IMR-90 (cell line): ENCODE data around the gene COX14. TPM values are rescaled to one million over a fixed set of nuclear protein-coding genes. Genes with fewer than 3 reads are reported as not detected.

Experiments
- ATAC-seq: fragments of 200-7000 bp; cut with Tn5 transposase; 2 replicates; pipeline ENCODE4 v1.9.1; 2020; ENCODE audit warnings: low read depth, mild to moderate bottlenecking, moderate library complexity
- BruUV-seq: library from RNA; stranded (reverse); fragments of 400-500 nt; replicated peaks from 2 replicates; lab custom pipeline; 2021; lab: Mats Ljungman, UMichigan
- CTCF ChIA-PET: fragments of 300-600 bp; formaldehyde crosslinking; extraction: SDS; loops from one replicate; lab custom pipeline; 2021; ENCODE audit warnings: antibody characterized with exemption; lab: Yijun Ruan, JAX
- POLR2A ChIA-PET: fragments of 300-600 bp; sonication (Branson Sonifier 250); formaldehyde crosslinking; loops from one replicate; lab custom pipeline; 2022; ENCODE audit warnings: antibody characterized with exemption; ENCODE audit not compliant: unreplicated experiment; lab: Charles Lee
- DNase-seq: peaks from one replicate; pipeline ENCODE4 v3.0.0; 2013
- H2AFZ ChIP-seq: replicated peaks from 2 replicates; pipeline ENCODE3; 2013; ENCODE audit warnings: low read length, mild to moderate bottlenecking; ENCODE audit not compliant: poor library complexity
- H2AK5ac ChIP-seq: 2 replicates; pipeline ENCODE4 v1.6.1; 2013; ENCODE audit warnings: low read depth, low read length, inconsistent platforms
- H2AK9ac ChIP-seq: replicated peaks from 2 replicates; pipeline ENCODE3; 2013; ENCODE audit warnings: mild to moderate bottlenecking, low read depth, low read length, moderate library complexity; ENCODE audit not compliant: poor library complexity
- H2BK120ac ChIP-seq: 2 replicates; pipeline ENCODE4 v1.6.1; 2013; ENCODE audit warnings: low read depth, low read length, inconsistent platforms
- H2BK15ac ChIP-seq: 3 replicates; pipeline ENCODE4 v1.6.1; 2013; ENCODE audit warnings: low read depth, low read length, inconsistent platforms
- H2BK20ac ChIP-seq: 2 replicates; pipeline ENCODE4 v1.6.1; 2013; ENCODE audit warnings: low read depth, mild to moderate bottlenecking, inconsistent platforms, low read length, moderate library complexity
- H2BK5ac ChIP-seq: 2 replicates; pipeline ENCODE4 v1.6.1; 2013; ENCODE audit warnings: mild to moderate bottlenecking, low read depth, low read length, inconsistent platforms; ENCODE audit not compliant: poor library complexity, severe bottlenecking
- H3K14ac ChIP-seq: replicated peaks from 2 replicates; pipeline ENCODE4 v1.6.1; 2013; ENCODE audit warnings: low read depth, low read length, inconsistent platforms
- H3K18ac ChIP-seq: 2 replicates; pipeline ENCODE4 v1.6.1; 2013; ENCODE audit warnings: low read depth, low read length, control low read depth
- H3K23ac ChIP-seq: 2 replicates; pipeline ENCODE4 v1.6.1; 2013; ENCODE audit warnings: low read depth, low read length, inconsistent platforms
- H3K27ac ChIP-seq: 2 replicates; pipeline ENCODE4 v1.5.1; 2013; ENCODE audit warnings: mild to moderate bottlenecking, control low read depth, low read length; ENCODE audit not compliant: insufficient read depth
- H3K27me3 ChIP-seq: 2 replicates; pipeline ENCODE4 v1.6.1; 2013; ENCODE audit warnings: low read length; ENCODE audit not compliant: control insufficient read depth, insufficient read depth
- H3K36me3 ChIP-seq: 2 replicates; pipeline ENCODE4 v1.6.1; 2013; ENCODE audit warnings: low read length, mixed read lengths; ENCODE audit not compliant: control insufficient read depth, insufficient read depth
- H3K4ac ChIP-seq: 2 replicates; pipeline ENCODE4 v1.6.1; 2013; ENCODE audit warnings: low read depth, low read length, inconsistent platforms
- H3K4me1 ChIP-seq: 2 replicates; pipeline ENCODE4 v1.6.1; 2013; ENCODE audit warnings: low read length, mixed read lengths; ENCODE audit not compliant: control insufficient read depth, insufficient read depth
- H3K4me2 ChIP-seq: 2 replicates; pipeline ENCODE4 v1.6.1; 2013; ENCODE audit warnings: low read depth, mild to moderate bottlenecking, control low read depth, low read length, moderate library complexity
- H3K4me3 ChIP-seq: 2 replicates; pipeline ENCODE4 v1.5.1; 2013; ENCODE audit warnings: low read depth, mild to moderate bottlenecking, control low read depth, low read length, moderate library complexity; ENCODE audit not compliant: insufficient read depth
- H3K56ac ChIP-seq: 2 replicates; pipeline ENCODE4 v1.6.1; 2013; ENCODE audit warnings: low read length, inconsistent platforms; ENCODE audit not compliant: insufficient read depth; ENCODE audit errors: extremely low read depth
- H3K79me1 ChIP-seq, 2 experiments: 2 replicates each; pipeline ENCODE4 v1.6.1; 2013; ENCODE audit warnings: low read length in 2 of 2, inconsistent platforms in 1 of 2, low read depth in 1 of 2
- H3K9ac ChIP-seq: 2 replicates; pipeline ENCODE4 v1.6.1; 2013; ENCODE audit warnings: low read depth, low read length, control low read depth
- H3K9me1 ChIP-seq: 2 replicates; pipeline ENCODE4 v1.6.1; 2013; ENCODE audit warnings: low read length, inconsistent platforms; ENCODE audit not compliant: insufficient read depth
- H3K9me3 ChIP-seq: 2 replicates; pipeline ENCODE4 v1.6.1; 2013; ENCODE audit warnings: low read length; ENCODE audit not compliant: control insufficient read depth, insufficient read depth
- H4K20me1 ChIP-seq: 2 replicates; pipeline ENCODE4 v1.6.1; 2013; ENCODE audit warnings: low read length, inconsistent platforms; ENCODE audit not compliant: insufficient read depth
- H4K5ac ChIP-seq: 2 replicates; pipeline ENCODE4 v1.6.1; 2013; ENCODE audit warnings: mild to moderate bottlenecking, low read depth, low read length, control low read depth
- H4K8ac ChIP-seq, 2 experiments: 2 replicates each; pipeline ENCODE4 v1.6.1; 2013; ENCODE audit warnings: low read depth in 2 of 2, low read length in 2 of 2, control low read depth in 1 of 2, inconsistent platforms in 1 of 2
- H4K91ac ChIP-seq: 2 replicates; pipeline ENCODE4 v1.6.1; 2013; ENCODE audit warnings: low read depth, low read length, inconsistent platforms; ENCODE audit not compliant: insufficient read depth
- BHLHE40 ChIP-seq: fragments of 150-350 bp; IDR thresholded peaks from 2 replicates; pipeline ENCODE4 v1.6.1; 2016; ENCODE audit warnings: mild to moderate bottlenecking, low read depth, low read length
- CEBPB ChIP-seq: IDR thresholded peaks from 2 replicates; pipeline ENCODE4 v1.6.1; 2012; ENCODE audit warnings: low read depth, low read length, improper control_type of control experiment
- CHD1 ChIP-seq: IDR thresholded peaks from 2 replicates; pipeline ENCODE4 v1.6.1; 2012; ENCODE audit warnings: low read depth, low read length, improper control_type of control experiment
- FOS ChIP-seq: fragments of 150-350 bp; IDR thresholded peaks from 2 replicates; pipeline ENCODE4 v1.6.1; 2016; ENCODE audit warnings: low read depth, low read length
- MAFK ChIP-seq: IDR thresholded peaks from 2 replicates; pipeline ENCODE4 v1.6.1; 2012; ENCODE audit warnings: low read depth, low read length, improper control_type of control experiment
- MAZ ChIP-seq: IDR thresholded peaks from 2 replicates; pipeline ENCODE4 v1.6.1; 2012; ENCODE audit warnings: low read depth, mild to moderate bottlenecking, low read length, improper control_type of control experiment, moderate library complexity, borderline replicate concordance
- MXI1 ChIP-seq: IDR thresholded peaks from 2 replicates; pipeline ENCODE4 v1.6.1; 2012; ENCODE audit warnings: low read depth, mild to moderate bottlenecking, low read length, moderate library complexity, borderline replicate concordance
- NFE2L2 ChIP-seq: fragments of 150-350 bp; IDR thresholded peaks from 2 replicates; pipeline ENCODE4 v1.6.1; 2016; ENCODE audit warnings: low read depth, mild to moderate bottlenecking, low read length
- POLR2A ChIP-seq: IDR thresholded peaks from 2 replicates; pipeline ENCODE4 v1.6.1; 2012; ENCODE audit warnings: mild to moderate bottlenecking, low read depth, low read length
- RAD21 ChIP-seq: IDR thresholded peaks from 2 replicates; pipeline ENCODE4 v1.6.1; 2012; ENCODE audit warnings: low read length, improper control_type of control experiment
- RCOR1 ChIP-seq: IDR thresholded peaks from 2 replicates; pipeline ENCODE4 v1.6.1; 2012; ENCODE audit warnings: mild to moderate bottlenecking, low read length, improper control_type of control experiment; ENCODE audit not compliant: insufficient replicate concordance
- RFX5 ChIP-seq: IDR thresholded peaks from 2 replicates; pipeline ENCODE4 v1.8.0; 2012; ENCODE audit warnings: low read depth, mild to moderate bottlenecking, low read length, moderate library complexity
- SMC3 ChIP-seq: fragments of 150-350 bp; IDR thresholded peaks from 2 replicates; pipeline ENCODE4 v1.6.1; 2016; ENCODE audit warnings: low read depth, mild to moderate bottlenecking, antibody characterized with exemption, low read length, moderate library complexity
- WGBS, 2 experiments: methylation state at CpG; one replicate each; pipeline versions ENCODE4 v1.1.5 to v1.1.7; 2013; ENCODE audit warnings: missing lambda C conversion rate in 2 of 2; ENCODE audit not compliant: insufficient read length in 1 of 2; ENCODE audit errors: extremely low coverage in 2 of 2; 5-methylcytosine and 5-hydroxymethylcytosine counted together
- dilution Hi-C: fragments of 300-500 bp; cut with HindIII; formaldehyde crosslinking; loops from one replicate; pipeline ENCODE4 v1.14.3; 2018; ENCODE audit warnings: low sequenced_read_pairs; ENCODE audit not compliant: unreplicated experiment
- in situ Hi-C: fragments of 300-500 bp; cut with MboI; formaldehyde crosslinking; loops from 3 replicates; pipeline ENCODE4 v1.14.3; 2019; ENCODE audit warnings: low sequenced_read_pairs, inconsistent platforms, mixed read lengths
- intact Hi-C: fragments of 100-400 bp; cut with micrococcal nuclease; formaldehyde crosslinking; loops from 2 replicates; pipeline ENCODE4 v1.10.0; 2022
- polyA plus RNA-seq, 3 experiments: library from polyadenylated mRNA; depleted of rRNA; stranded (reverse); fragments of >200 nt; gene quantifications; 2 replicates each; pipeline ENCODE4 v1.2.3, GENCODE V29; 2012; ENCODE audit warnings: low replicate concordance in 1 of 3
- total RNA-seq: library from RNA; depleted of rRNA; stranded (reverse); fragments of >200 nt; gene quantifications from 2 replicates; pipeline ENCODE4 v1.2.3, GENCODE V29; 2012
- TF ChIP-seq, protein P1 (sequence below): conservative IDR thresholded peaks from 2 replicates; pipeline ENCODE4 v1.5.1; 2012; ENCODE audit warnings: mild to moderate bottlenecking, low read depth, low read length, improper control_type of control experiment
- TF ChIP-seq, protein P2 (sequence below): fragments of 150-350 bp; IDR thresholded peaks from 2 replicates; pipeline ENCODE4 v1.6.1; 2017; ENCODE audit warnings: mild to moderate bottlenecking, antibody characterized with exemption, low read length, low read depth
- TF ChIP-seq, protein P3 (sequence below): fragments of 150-350 bp; IDR thresholded peaks from 2 replicates; pipeline ENCODE4 v1.6.1; 2016; ENCODE audit warnings: low read depth, mild to moderate bottlenecking, low read length, moderate library complexity, borderline replicate concordance

Gene COX14
- total and polyA plus RNA-seq, 2 of the 4 experiments (the other 2 are of a cell fraction): 30.8 to 81.8 TPM

DNA sequence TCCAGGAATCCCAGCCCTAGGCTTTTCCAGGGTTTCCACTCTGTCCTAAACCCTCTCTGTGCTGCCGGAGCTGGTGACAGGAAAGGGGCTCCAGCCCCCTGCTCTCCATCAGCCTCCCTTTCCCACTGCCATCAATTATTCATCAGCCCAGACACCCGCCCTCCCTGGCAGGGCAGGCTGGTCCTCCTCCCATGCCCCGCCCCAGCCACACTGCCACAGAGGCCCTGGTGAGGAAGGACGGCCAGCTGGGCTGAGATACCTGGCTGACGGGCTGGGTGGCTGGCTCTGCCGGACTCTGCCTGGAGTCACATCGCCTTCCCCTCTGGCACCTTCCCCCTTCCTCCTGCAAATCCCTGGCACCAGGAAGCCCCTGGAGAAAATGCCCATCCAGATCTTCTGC is 38.8 kb upstream of the COX14 start:
- POLR2A ChIA-PET: no interaction called here
- Histone ChIP-seq H3K23ac (no peak overlapping the region), H2AFZ (no peak overlapping the region), H4K5ac (no peak overlapping the region), H2BK20ac (no peak overlapping the region), H3K18ac (no peak overlapping the region), H2AK9ac (no peak overlapping the region), H3K14ac (no peak overlapping the region), H3K4ac (no peak overlapping the region), H3K4me1 (peaks cover 3% of the 10 kb centered on the region; the same call in 1 of the 2 replicates), H3K27me3 (no peaks in the 10 kb centered on the region), H3K27ac (no peak overlapping the region), H4K91ac (no peak overlapping the region), H2BK120ac (no peak overlapping the region), H2AK5ac (no peak overlapping the region), H3K4me3 (no peak overlapping the region), H3K9ac (no peak overlapping the region), H2BK5ac (no peak overlapping the region), H3K9me1 (no peaks in the 10 kb centered on the region), H2BK15ac (no peak overlapping the region), H3K4me2 (no peak overlapping the region), H3K9me3 (no peaks in the 10 kb centered on the region), H3K79me1 (no peaks in the 10 kb centered on the region), H4K8ac (no peak overlapping the region), H3K36me3 (no peaks in the 10 kb centered on the region), H4K20me1 (no peaks in the 10 kb centered on the region; the same call in 1 of the 2 replicates), H3K56ac (no peak overlapping the region)
- intact Hi-C loops (no loop called here), in situ Hi-C loops (no loop called here), dilution Hi-C loops (no loop called here)
- ATAC-seq (no peak), DNase-seq (no peak)
- BruUV-seq: no TSS peak
- CTCF ChIA-PET: no interaction called here
- no CpG with 5 or more reads among the region's 7 CpGs for WGBS, 2 experiments
- TF ChIP-seq CHD1 (no peak), MAZ (no peak), MXI1 (no peak), POLR2A (no peak), RCOR1 (no peak), RFX5 (no peak), CEBPB (no peak), BHLHE40 (no peak), RAD21 (no peak), MAFK (no peak), NFE2L2 (no peak), SMC3 (no peak), FOS (no peak)
- TF ChIP-seq, protein P1, sequence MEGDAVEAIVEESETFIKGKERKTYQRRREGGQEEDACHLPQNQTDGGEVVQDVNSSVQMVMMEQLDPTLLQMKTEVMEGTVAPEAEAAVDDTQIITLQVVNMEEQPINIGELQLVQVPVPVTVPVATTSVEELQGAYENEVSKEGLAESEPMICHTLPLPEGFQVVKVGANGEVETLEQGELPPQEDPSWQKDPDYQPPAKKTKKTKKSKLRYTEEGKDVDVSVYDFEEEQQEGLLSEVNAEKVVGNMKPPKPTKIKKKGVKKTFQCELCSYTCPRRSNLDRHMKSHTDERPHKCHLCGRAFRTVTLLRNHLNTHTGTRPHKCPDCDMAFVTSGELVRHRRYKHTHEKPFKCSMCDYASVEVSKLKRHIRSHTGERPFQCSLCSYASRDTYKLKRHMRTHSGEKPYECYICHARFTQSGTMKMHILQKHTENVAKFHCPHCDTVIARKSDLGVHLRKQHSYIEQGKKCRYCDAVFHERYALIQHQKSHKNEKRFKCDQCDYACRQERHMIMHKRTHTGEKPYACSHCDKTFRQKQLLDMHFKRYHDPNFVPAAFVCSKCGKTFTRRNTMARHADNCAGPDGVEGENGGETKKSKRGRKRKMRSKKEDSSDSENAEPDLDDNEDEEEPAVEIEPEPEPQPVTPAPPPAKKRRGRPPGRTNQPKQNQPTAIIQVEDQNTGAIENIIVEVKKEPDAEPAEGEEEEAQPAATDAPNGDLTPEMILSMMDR: no peak
- TF ChIP-seq, protein P2, sequence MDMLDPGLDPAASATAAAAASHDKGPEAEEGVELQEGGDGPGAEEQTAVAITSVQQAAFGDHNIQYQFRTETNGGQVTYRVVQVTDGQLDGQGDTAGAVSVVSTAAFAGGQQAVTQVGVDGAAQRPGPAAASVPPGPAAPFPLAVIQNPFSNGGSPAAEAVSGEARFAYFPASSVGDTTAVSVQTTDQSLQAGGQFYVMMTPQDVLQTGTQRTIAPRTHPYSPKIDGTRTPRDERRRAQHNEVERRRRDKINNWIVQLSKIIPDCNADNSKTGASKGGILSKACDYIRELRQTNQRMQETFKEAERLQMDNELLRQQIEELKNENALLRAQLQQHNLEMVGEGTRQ: no peak
- TF ChIP-seq, protein P3, sequence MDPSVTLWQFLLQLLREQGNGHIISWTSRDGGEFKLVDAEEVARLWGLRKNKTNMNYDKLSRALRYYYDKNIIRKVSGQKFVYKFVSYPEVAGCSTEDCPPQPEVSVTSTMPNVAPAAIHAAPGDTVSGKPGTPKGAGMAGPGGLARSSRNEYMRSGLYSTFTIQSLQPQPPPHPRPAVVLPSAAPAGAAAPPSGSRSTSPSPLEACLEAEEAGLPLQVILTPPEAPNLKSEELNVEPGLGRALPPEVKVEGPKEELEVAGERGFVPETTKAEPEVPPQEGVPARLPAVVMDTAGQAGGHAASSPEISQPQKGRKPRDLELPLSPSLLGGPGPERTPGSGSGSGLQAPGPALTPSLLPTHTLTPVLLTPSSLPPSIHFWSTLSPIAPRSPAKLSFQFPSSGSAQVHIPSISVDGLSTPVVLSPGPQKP: no peak
